ENCODE data around the gene ARHGAP1. TPM values are rescaled to one million over a fixed set of nuclear protein-coding genes. Genes with fewer than 3 reads are reported as not detected.
A peak's percentile ranks its signal among the peaks of the same experiment; 100 is the strongest.

Gene ARHGAP1
- total and polyA plus RNA-seq, 2 experiments from 2014 or later, result 54.3 to 98.5 TPM

DNA sequence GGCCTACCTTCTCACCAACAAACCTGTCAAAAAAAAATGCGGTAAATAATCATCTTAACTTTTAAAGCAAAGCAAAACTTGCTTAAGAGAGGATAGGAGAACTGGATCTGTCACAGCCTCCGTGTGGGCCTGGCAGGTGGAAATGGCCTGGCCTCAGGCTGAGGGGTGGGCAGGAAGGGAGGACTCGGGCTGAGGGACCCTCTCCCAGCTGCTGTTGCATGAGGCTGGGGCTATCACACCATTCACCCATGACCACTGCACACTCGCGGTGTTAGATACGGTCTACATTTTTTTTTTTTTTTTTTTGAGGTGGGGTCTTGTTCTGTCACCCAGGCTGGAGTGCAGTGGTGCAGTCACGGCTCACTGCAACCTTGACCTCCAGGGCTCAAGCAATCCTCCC lies 24.5 kb downstream of the ARHGAP1 start:
- no peak for DNase-seq
- peak overlapping the region; percentile 94 for H3K27ac ChIP-seq
- H3K4me2 ChIP-seq (ENCODE audit: unreplicated experiment), result peak overlapping the region; percentile 6
- H3K4me3 ChIP-seq, result no peak overlapping the region
- H3K9me2 ChIP-seq (ENCODE audit: insufficient read depth), result no peaks in the 10 kb centered on the region
- H3K36me3 ChIP-seq (ENCODE audit: low read depth), result peaks cover 24% of the 10 kb centered on the region; the same call in 1 of the 2 replicates
- 77 to 81% methylated on average over 7 of the region's 7 CpGs for WGBS, 2 experiments (ENCODE audit: low coverage in 1 of 2, low lambda C conversion rate in 2 of 2, missing lambda C conversion rate in 2 of 2)
- H3K4me1 ChIP-seq (ENCODE audit: insufficient read depth), result peaks cover 18% of the 10 kb centered on the region
- in situ Hi-C loops (cut with MboI), result no loop called here
- peaks cover 34% of the 10 kb centered on the region for H3F3A ChIP-seq (ENCODE audit: insufficient read depth)
- no peaks in the 10 kb centered on the region for H3K27me3 ChIP-seq (replicated peaks; ENCODE audit: insufficient read depth)
- no peaks in the 10 kb centered on the region for H3K9me3 ChIP-seq (ENCODE audit: low read depth)
- TF ChIP-seq EZH2phosphoT487 (IDR thresholded peaks at IDR 0.05; ENCODE audit: insufficient read depth, low read depth), result no peak
- TF ChIP-seq EZH2 (IDR thresholded peaks at IDR 0.05; ENCODE audit: insufficient read depth, poor library complexity, severe bottlenecking), result no peak
- H4K20me1 ChIP-seq (ENCODE audit: insufficient read depth), result no peaks in the 10 kb centered on the region
- H3K9ac ChIP-seq, result peak overlapping the region; percentile 77
- peak overlapping the region; percentile 8 for H2AFZ ChIP-seq
- H3K79me2 ChIP-seq (ENCODE audit: insufficient read depth), result no peaks in the 10 kb centered on the region

DNA sequence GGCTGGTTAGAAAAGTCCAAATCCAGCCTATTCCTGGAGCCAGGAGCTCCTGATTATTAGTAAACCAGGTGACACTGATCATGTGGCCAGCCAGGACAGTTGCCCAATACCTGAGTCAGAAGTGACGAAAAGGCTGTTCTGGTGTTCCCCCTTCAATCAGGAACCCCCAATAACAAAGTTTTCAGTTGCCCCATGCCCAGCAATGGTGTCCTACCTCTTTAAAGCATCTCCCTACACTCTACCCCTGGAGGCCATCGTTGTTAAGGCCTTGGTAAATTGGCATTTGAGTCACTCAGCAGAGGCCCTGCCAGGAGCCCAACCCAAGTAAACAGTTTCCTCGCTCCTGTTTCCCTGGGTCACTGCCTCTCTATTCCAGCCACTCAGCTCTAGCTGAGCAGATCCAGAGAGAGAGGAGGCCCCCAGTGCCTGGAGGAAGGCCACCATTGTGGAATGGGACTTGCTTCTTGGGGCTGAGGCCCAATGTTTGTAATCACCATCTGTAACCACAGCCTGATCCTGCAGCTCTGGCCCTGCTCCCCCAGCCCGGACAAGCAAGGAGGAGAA lies 25.0 kb downstream of the ARHGAP1 start:
- in situ Hi-C loops (cut with MboI), result no loop called here
- H3K4me3 ChIP-seq, result no peak overlapping the region
- 12 to 13% methylated on average over 4 of the region's 4 CpGs for WGBS, 2 experiments (ENCODE audit: low coverage in 1 of 2, low lambda C conversion rate in 2 of 2, missing lambda C conversion rate in 2 of 2)

DNA sequence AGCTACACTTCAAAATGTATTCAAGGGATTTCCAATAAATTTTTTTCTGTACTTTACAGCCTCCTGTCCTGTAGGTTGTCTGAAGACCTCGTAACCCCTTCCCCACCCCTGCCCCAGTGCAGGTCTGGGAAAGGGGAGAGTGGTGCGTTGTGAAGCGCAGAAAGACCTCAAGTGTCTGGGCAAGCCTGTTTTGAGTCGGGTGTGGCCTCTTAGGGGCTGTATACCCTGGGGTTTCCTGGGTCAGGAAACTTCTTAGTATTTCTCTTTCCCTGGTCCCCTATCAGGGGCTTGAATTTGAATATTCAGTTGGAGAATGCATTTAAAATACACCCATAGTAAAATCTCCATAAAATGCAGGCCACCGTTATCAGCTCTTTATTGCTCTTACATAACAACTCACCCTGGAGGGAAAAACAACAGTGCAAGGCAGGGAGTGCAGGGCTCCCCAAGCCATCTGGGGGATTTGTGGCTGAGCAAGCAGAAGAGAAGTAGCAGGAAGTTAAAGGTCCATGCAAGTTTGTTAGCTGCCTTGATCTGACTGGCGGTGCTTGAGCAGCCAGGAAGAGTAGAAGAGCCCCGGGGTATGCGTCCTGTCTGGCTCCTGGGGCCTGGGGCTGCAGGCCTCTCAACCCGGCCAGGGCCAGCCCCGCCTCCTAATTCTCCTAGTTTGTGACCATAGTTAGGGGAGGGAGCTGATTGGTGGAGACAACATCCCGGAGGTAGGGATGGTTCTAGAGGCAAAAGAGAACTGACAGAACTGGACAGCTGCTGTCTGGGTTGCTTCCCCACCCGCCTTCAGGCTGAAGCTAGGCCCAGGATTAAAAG lies 25.7 kb downstream of the ARHGAP1 start:
- Histone ChIP-seq H3K79me2 (ENCODE audit: insufficient read depth) (no peaks in the 10 kb centered on the region), H3K9me3 (ENCODE audit: low read depth) (no peaks in the 10 kb centered on the region), H4K20me1 (ENCODE audit: insufficient read depth) (no peaks in the 10 kb centered on the region), H3K4me2 (ENCODE audit: unreplicated experiment) (peak overlapping the region; percentile 6), H3K9ac (peak overlapping the region; percentile 77), H3K36me3 (ENCODE audit: low read depth) (peaks cover 16% of the 10 kb centered on the region; the same call in 1 of the 2 replicates), H3K4me1 (ENCODE audit: insufficient read depth) (peaks cover 18% of the 10 kb centered on the region), H3K27me3 (replicated peaks; ENCODE audit: insufficient read depth) (no peaks in the 10 kb centered on the region), H3K4me3 (no peak overlapping the region), H3F3A (ENCODE audit: insufficient read depth) (peaks cover 45% of the 10 kb centered on the region), H3K27ac (peak overlapping the region; percentile 94), H2AFZ (peak overlapping the region; percentile 8), H3K9me2 (ENCODE audit: insufficient read depth) (no peaks in the 10 kb centered on the region)
- in situ Hi-C loops (cut with MboI), result no loop called here
- DNase-seq, result no peak
- TF ChIP-seq EZH2phosphoT487 (IDR thresholded peaks at IDR 0.05; ENCODE audit: insufficient read depth, low read depth), result no peak
- TF ChIP-seq EZH2 (IDR thresholded peaks at IDR 0.05; ENCODE audit: insufficient read depth, poor library complexity, severe bottlenecking), result no peak
- 57% methylated on average over 12 of the region's 12 CpGs for WGBS, 2 experiments (ENCODE audit: low coverage in 1 of 2, low lambda C conversion rate in 2 of 2, missing lambda C conversion rate in 2 of 2)

More for the DNA sequence above, 25.0 kb downstream of the ARHGAP1 start:
- Histone ChIP-seq H3K9me3 (ENCODE audit: low read depth) (no peaks in the 10 kb centered on the region), H4K20me1 (ENCODE audit: insufficient read depth) (no peaks in the 10 kb centered on the region), H3K4me2 (ENCODE audit: unreplicated experiment) (peak overlapping the region; percentile 6), H3K9me2 (ENCODE audit: insufficient read depth) (no peaks in the 10 kb centered on the region), H3F3A (ENCODE audit: insufficient read depth) (peaks cover 40% of the 10 kb centered on the region), H3K27ac (peak overlapping the region; percentile 94), H3K79me2 (ENCODE audit: insufficient read depth) (no peaks in the 10 kb centered on the region), H3K9ac (peak overlapping the region; percentile 77), H3K27me3 (replicated peaks; ENCODE audit: insufficient read depth) (no peaks in the 10 kb centered on the region), H3K4me1 (ENCODE audit: insufficient read depth) (peaks cover 18% of the 10 kb centered on the region), H3K36me3 (ENCODE audit: low read depth) (peaks cover 19% of the 10 kb centered on the region; the same call in 1 of the 2 replicates), H2AFZ (peak overlapping the region; percentile 8)
- TF ChIP-seq EZH2 (IDR thresholded peaks at IDR 0.05; ENCODE audit: insufficient read depth, poor library complexity, severe bottlenecking) (no peak), EZH2phosphoT487 (IDR thresholded peaks at IDR 0.05; ENCODE audit: insufficient read depth, low read depth) (no peak)
- DNase-seq, result peak; percentile 92

DNA sequence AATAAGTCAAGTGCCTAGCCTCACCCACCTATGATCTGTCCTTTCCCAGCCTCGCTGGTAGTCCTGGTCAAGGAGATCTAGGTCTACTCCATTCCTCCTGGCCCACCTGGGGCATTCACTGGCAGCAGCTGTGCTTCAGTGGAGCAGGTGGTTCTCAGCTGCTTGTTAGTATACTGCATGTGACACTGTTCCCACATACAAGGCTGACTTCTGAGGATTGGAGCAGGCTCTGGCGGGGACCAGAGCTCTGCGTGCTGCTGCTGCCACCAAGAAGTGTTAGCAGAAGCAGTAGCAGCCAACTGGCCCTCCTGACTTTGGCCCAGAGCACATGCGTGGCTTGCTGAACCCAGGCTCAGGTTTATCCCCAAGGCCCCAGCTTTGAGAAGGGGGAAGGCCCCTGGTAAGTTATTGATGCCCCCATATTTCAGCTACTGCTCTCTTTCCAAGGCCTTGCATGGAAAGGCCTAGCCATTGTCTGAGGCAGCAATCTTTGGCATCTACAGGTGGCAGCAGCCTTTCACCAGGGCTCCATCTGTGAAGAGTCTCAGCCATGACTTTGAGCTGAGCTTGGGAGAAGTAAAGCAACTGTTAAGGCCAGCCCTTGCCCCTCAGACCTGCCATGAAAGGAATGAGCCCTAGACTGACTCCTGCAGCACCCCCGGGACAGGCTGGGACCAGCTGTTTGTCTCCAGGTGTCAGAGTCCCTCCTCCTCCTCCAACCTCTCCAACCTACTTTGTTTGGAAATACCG lies 26.5 kb downstream of the ARHGAP1 start:
- Histone ChIP-seq H3K9me2 (ENCODE audit: insufficient read depth) (no peaks in the 10 kb centered on the region), H3K27ac (no peak overlapping the region), H4K20me1 (ENCODE audit: insufficient read depth) (no peaks in the 10 kb centered on the region), H3K9me3 (ENCODE audit: low read depth) (no peaks in the 10 kb centered on the region), H3F3A (ENCODE audit: insufficient read depth) (peaks cover 52% of the 10 kb centered on the region), H3K27me3 (replicated peaks; ENCODE audit: insufficient read depth) (no peaks in the 10 kb centered on the region), H3K4me2 (ENCODE audit: unreplicated experiment) (no peak overlapping the region), H3K4me3 (no peak overlapping the region), H3K36me3 (ENCODE audit: low read depth) (peaks cover 22% of the 10 kb centered on the region; the same call in 1 of the 2 replicates), H2AFZ (no peak overlapping the region), H3K9ac (no peak overlapping the region), H3K79me2 (ENCODE audit: insufficient read depth) (no peaks in the 10 kb centered on the region), H3K4me1 (ENCODE audit: insufficient read depth) (peaks cover 18% of the 10 kb centered on the region)
- DNase-seq, result no peak
- in situ Hi-C loops (cut with MboI), result no loop called here
- TF ChIP-seq EZH2phosphoT487 (IDR thresholded peaks at IDR 0.05; ENCODE audit: insufficient read depth, low read depth), result no peak
- TF ChIP-seq EZH2 (IDR thresholded peaks at IDR 0.05; ENCODE audit: insufficient read depth, poor library complexity, severe bottlenecking), result no peak
- 90 to 96% methylated on average over 6 of the region's 6 CpGs for WGBS, 2 experiments (ENCODE audit: low coverage in 1 of 2, low lambda C conversion rate in 2 of 2, missing lambda C conversion rate in 2 of 2)

Measured in GM23248 (cell line).